H9 (cell line): ENCODE results near the gene GALNT7. TPM values are rescaled to one million over a fixed set of nuclear protein-coding genes. Genes with fewer than 3 reads are reported as not detected.

Experiments used
- DNase-seq: peaks from one replicate; pipeline ENCODE4 v3.0.0-alpha.2; 2017
- H2AFZ ChIP-seq: one replicate; pipeline ENCODE4 v1.6.1; 2013; ENCODE audit warnings: mild to moderate bottlenecking, low read length, control low read depth, moderate library complexity
- H2AK5ac ChIP-seq: 2 replicates; pipeline ENCODE4 v1.6.1; 2013; ENCODE audit warnings: low read length, control low read depth, mixed read lengths; ENCODE audit not compliant: insufficient read length
- H2BK120ac ChIP-seq: one replicate; pipeline ENCODE4 v1.6.1; 2013; ENCODE audit warnings: low read depth, mild to moderate bottlenecking, low read length, control low read depth, inconsistent platforms; ENCODE audit not compliant: poor library complexity, severe bottlenecking
- H2BK12ac ChIP-seq: 2 replicates; pipeline ENCODE4 v1.6.1; 2013; ENCODE audit warnings: low read length, control low read depth, mixed read lengths, low read depth; ENCODE audit not compliant: insufficient read length
- H2BK15ac ChIP-seq: 2 replicates; pipeline ENCODE4 v1.6.1; 2013; ENCODE audit warnings: low read depth, low read length, control low read depth
- H2BK20ac ChIP-seq: one replicate; pipeline ENCODE4 v1.6.1; 2013; ENCODE audit warnings: low read depth, mild to moderate bottlenecking, low read length, control low read depth, inconsistent platforms; ENCODE audit not compliant: poor library complexity, severe bottlenecking
- H2BK5ac ChIP-seq: 2 replicates; pipeline ENCODE4 v1.6.1; 2013; ENCODE audit warnings: low read length, control low read depth, mixed read lengths; ENCODE audit not compliant: insufficient read length
- H3K14ac ChIP-seq: 2 replicates; pipeline ENCODE4 v1.6.1; 2013; ENCODE audit warnings: low read length, control low read depth; ENCODE audit not compliant: insufficient read depth
- H3K18ac ChIP-seq: 2 replicates; pipeline ENCODE4 v1.6.1; 2013; ENCODE audit warnings: low read depth, mild to moderate bottlenecking, mixed read lengths, low read length, control low read depth; ENCODE audit not compliant: insufficient read length
- H3K23ac ChIP-seq: 2 replicates; pipeline ENCODE4 v1.6.1; 2013; ENCODE audit warnings: low read length, control low read depth, mixed read lengths, low read depth; ENCODE audit not compliant: insufficient read length
- H3K23me2 ChIP-seq: 2 replicates; pipeline ENCODE4 v1.6.1; 2013; ENCODE audit warnings: low read depth, mild to moderate bottlenecking, mixed read lengths, low read length, control low read depth; ENCODE audit not compliant: insufficient read length, poor library complexity, severe bottlenecking
- H3K27ac ChIP-seq: 2 replicates; pipeline ENCODE4 v1.5.1; 2013; ENCODE audit warnings: low read length, control low read depth, mixed read lengths, low read depth; ENCODE audit not compliant: insufficient read length
- H3K27me3 ChIP-seq: 2 replicates; pipeline ENCODE4 v1.6.1; 2013; ENCODE audit warnings: low read length, control low read depth, inconsistent platforms; ENCODE audit not compliant: insufficient read depth
- H3K4ac ChIP-seq: 2 replicates; pipeline ENCODE4 v1.6.1; 2013; ENCODE audit warnings: low read depth, mild to moderate bottlenecking, control low read depth, inconsistent platforms, low read length, moderate library complexity
- H3K4me1 ChIP-seq: 2 replicates; pipeline ENCODE4 v1.6.1; 2013; ENCODE audit warnings: low read length, control low read depth, inconsistent platforms; ENCODE audit not compliant: insufficient read depth
- H3K4me2 ChIP-seq: 2 replicates; pipeline ENCODE4 v1.6.1; 2013; ENCODE audit warnings: low read length, control low read depth, mixed read lengths; ENCODE audit not compliant: insufficient read length, insufficient read depth
- H3K56ac ChIP-seq: 2 replicates; pipeline ENCODE4 v1.6.1; 2013; ENCODE audit warnings: low read depth, mild to moderate bottlenecking, mixed read lengths, low read length, control low read depth; ENCODE audit not compliant: insufficient read length
- H3K79me1 ChIP-seq: 2 replicates; pipeline ENCODE4 v1.6.1; 2013; ENCODE audit warnings: low read depth, mild to moderate bottlenecking, moderate library complexity, low read length, control low read depth, inconsistent platforms; ENCODE audit not compliant: insufficient read depth, poor library complexity, severe bottlenecking
- H3K79me2 ChIP-seq: 2 replicates; pipeline ENCODE4 v1.6.1; 2013; ENCODE audit warnings: low read length, control low read depth, inconsistent platforms; ENCODE audit not compliant: insufficient read depth
- H3K9ac ChIP-seq: 2 replicates; pipeline ENCODE4 v1.6.1; 2013; ENCODE audit warnings: low read length, control low read depth, mixed read lengths; ENCODE audit not compliant: insufficient read length; ENCODE audit errors: extremely low read depth
- H3K9me3 ChIP-seq: one replicate; pipeline ENCODE4 v1.6.1; 2013; ENCODE audit warnings: low read depth, low read length, inconsistent platforms; ENCODE audit not compliant: control insufficient read depth
- H3T11ph ChIP-seq: one replicate; pipeline ENCODE4 v1.6.1; 2013; ENCODE audit warnings: mild to moderate bottlenecking, low read length, control low read depth, inconsistent platforms
- H4K20me1 ChIP-seq: one replicate; pipeline ENCODE4 v1.6.1; 2013; ENCODE audit not compliant: control insufficient read depth, insufficient read length, insufficient read depth
- H4K5ac ChIP-seq: 2 replicates; pipeline ENCODE4 v1.6.1; 2013; ENCODE audit warnings: low read depth, mild to moderate bottlenecking, mixed read lengths, low read length, control low read depth; ENCODE audit not compliant: insufficient read length
- H4K8ac ChIP-seq: replicated peaks from 2 replicates; pipeline ENCODE4 v1.6.1; 2013; ENCODE audit warnings: low read length, control low read depth, mixed read lengths, low read depth; ENCODE audit not compliant: insufficient read length
- H4K91ac ChIP-seq: 2 replicates; pipeline ENCODE4 v1.6.1; 2013; ENCODE audit warnings: low read depth, mild to moderate bottlenecking, moderate library complexity, mixed read lengths, low read length, control low read depth; ENCODE audit not compliant: insufficient read length
- H3K27ac Mint-ChIP-seq, 3 experiments: 2 replicates in 2 of 3; 3 replicates in 1 of 3; pipeline ENCODE4 v1.8.0; 2020 to 2021; ENCODE audit warnings: mixed read lengths in 3 of 3, mild to moderate bottlenecking in 1 of 3, moderate library complexity in 1 of 3
- H3K27me3 Mint-ChIP-seq: 2 replicates; pipeline ENCODE4 v1.8.0; 2021; ENCODE audit warnings: low read depth, mild to moderate bottlenecking, moderate library complexity, mixed read lengths
- H3K36me3 Mint-ChIP-seq, 3 experiments: 2 replicates in 2 of 3; 3 replicates in 1 of 3; pipeline ENCODE4 v1.8.0; 2020 to 2021; ENCODE audit warnings: low read depth in 3 of 3, mixed read lengths in 3 of 3; ENCODE audit not compliant: insufficient read depth in 1 of 3
- H3K4me1 Mint-ChIP-seq, 2 experiments: 2 replicates each; pipeline ENCODE4 v1.8.0; 2020; ENCODE audit warnings: mixed read lengths in 2 of 2
- H3K4me3 Mint-ChIP-seq, 2 experiments: 2 replicates in 1 of 2; 3 replicates in 1 of 2; pipeline ENCODE4 v1.8.0; 2020 to 2021; ENCODE audit warnings: mild to moderate bottlenecking in 2 of 2, mixed read lengths in 2 of 2, moderate library complexity in 1 of 2
- H3K9me3 Mint-ChIP-seq, 2 experiments: 2 replicates in 1 of 2; 3 replicates in 1 of 2; pipeline ENCODE4 v1.8.0; 2020; ENCODE audit warnings: mild to moderate bottlenecking in 2 of 2, mixed read lengths in 2 of 2, moderate library complexity in 1 of 2
- CTCF ChIP-seq: fragments of 200-600 bp; sonication (generic); conservative IDR thresholded peaks from 3 replicates; pipeline ENCODE4 v1.8.0; 2021; ENCODE audit warnings: antibody characterized with exemption, mild to moderate bottlenecking
- WGBS: extraction: QIAGEN DNeasy Blood & Tissue Kit; methylation state at CpG from one replicate; pipeline ENCODE4 v1.1.7; 2013; ENCODE audit warnings: missing lambda C conversion rate, low lambda C conversion rate, mixed read lengths; ENCODE audit not compliant: insufficient read length; ENCODE audit errors: extremely low coverage; 5-methylcytosine and 5-hydroxymethylcytosine counted together
- total RNA-seq: library from RNA; stranded (reverse); gene quantifications from 2 replicates; pipeline ENCODE4 v1.2.1, GENCODE V29; 2021

Gene GALNT7
- total RNA-seq, 1 experiment from 2014 or later: 57.3 TPM

GRCh38 chr4:173217727-173218126 lies 49.1 kb downstream of the GALNT7 start:
- Histone ChIP-seq H2BK15ac (no peak overlapping the region), H3K4me1 (peaks cover 4% of the 10 kb centered on the region; the same call in 1 of the 2 replicates), H3K4me2 (no peak overlapping the region), H3K9ac (no peak overlapping the region), H4K5ac (no peak overlapping the region), H2BK20ac (no peak overlapping the region), H3T11ph (no peak overlapping the region), H3K23me2 (no peaks in the 10 kb centered on the region), H4K8ac (no peak overlapping the region), H3K27ac (no peak overlapping the region), H2BK5ac (no peak overlapping the region), H2AK5ac (no peak overlapping the region), H2BK120ac (no peak overlapping the region), H4K20me1 (no peaks in the 10 kb centered on the region), H3K14ac (no peak overlapping the region), H3K18ac (no peak overlapping the region), H3K27me3 (no peaks in the 10 kb centered on the region), H3K79me2 (peaks cover 12% of the 10 kb centered on the region; the same call in 1 of the 2 replicates), H2BK12ac (no peak overlapping the region), H3K4ac (no peak overlapping the region), H3K23ac (no peak overlapping the region), H3K9me3 (no peaks in the 10 kb centered on the region), H4K91ac (no peak overlapping the region), H3K79me1 (no peaks in the 10 kb centered on the region), H3K56ac (no peak overlapping the region), H2AFZ (no peak overlapping the region)
- no peak for DNase-seq
- WGBS: no CpG with 5 or more reads among the region's 2 CpGs
- H3K27ac Mint-ChIP-seq: peak overlapping the region in 2 of 3 experiments; percentile 37 to 90; a peak in 4 of 7 replicates
- H3K36me3 Mint-ChIP-seq: peaks cover 5 to 8% (median 8%) of the 10 kb centered on the region in 3 experiments; a peak in 4 of 7 replicates
- H3K4me3 Mint-ChIP-seq: no peak overlapping the region; a peak in 1 of 5 replicates
- peaks cover 35 to 49% of the 10 kb centered on the region in 2 experiments for H3K4me1 Mint-ChIP-seq
- no peak for TF ChIP-seq CTCF
- no peaks in the 10 kb centered on the region for H3K27me3 Mint-ChIP-seq
- H3K9me3 Mint-ChIP-seq: peaks cover 6 to 7% of the 10 kb centered on the region in 2 experiments; a peak in 4 of 5 replicates
